Stomach (tissue), 9 donors: ENCODE data around the gene PRKCG. TPM values are rescaled to one million over a fixed set of nuclear protein-coding genes. Genes with fewer than 3 reads are reported as not detected.

Experiments
- DNase-seq, 2 donors: peaks; one replicate each; pipeline versions ENCODE4 v3.0.0 to v3.0.0-alpha.2; 2013 to 2019
- H3K27ac ChIP-seq, 5 donors: fragments of 200-600 bp in 4 of 5; sonication (generic) in 4 of 5; one replicate each; pipeline ENCODE4 v1.5.1; 2013 to 2019; ENCODE audit warnings: mild to moderate bottlenecking in 1 of 5, moderate library complexity in 1 of 5
- H3K27me3 ChIP-seq, 3 donors: fragments of 200-600 bp; sonication (generic); one replicate each; pipeline ENCODE4 v1.5.1; 2017 to 2019; ENCODE audit warnings: mixed run types in 1 of 3
- H3K36me3 ChIP-seq, 4 donors: fragments of 200-600 bp; sonication (generic); 1 replicate in 3 of 4; 2 replicates in 1 of 4; pipeline ENCODE4 v1.5.1; 2016 to 2019
- H3K4me1 ChIP-seq, 4 donors: fragments of 200-600 bp; sonication (generic); one replicate each; pipeline ENCODE4 v1.5.1; 2016 to 2019
- H3K4me3 ChIP-seq, 4 donors: fragments of 200-600 bp; sonication (generic) in 3 of 4; one replicate each; pipeline ENCODE4 v1.5.1; 2016 to 2019; ENCODE audit warnings: mild to moderate bottlenecking in 1 of 4
- H3K9me3 ChIP-seq, 4 donors: fragments of 200-600 bp; sonication (generic); one replicate each; pipeline ENCODE4 v1.5.1; 2016 to 2019
- CTCF ChIP-seq, 7 experiments: fragments of 450-650 bp in 4 of 7; fragments of 200-600 bp in 3 of 7; sonication (generic) in 3 of 7; IDR thresholded peaks; one replicate each; pipeline ENCODE4 v1.5.1; 2016 to 2019; ENCODE audit warnings: antibody characterized with exemption in 7 of 7, control low read depth in 2 of 7, mild to moderate bottlenecking in 1 of 7
- EP300 ChIP-seq: sonication (generic); formaldehyde crosslinking; IDR thresholded peaks from one replicate; pipeline ENCODE4 v1.6.1; 2017; ENCODE audit warnings: antibody characterized with exemption
- POLR2A ChIP-seq, 4 donors: fragments of 450-650 bp; IDR thresholded peaks; one replicate each; pipeline ENCODE4 v1.6.1; 2016; ENCODE audit warnings: antibody characterized with exemption in 4 of 4, control low read depth in 2 of 4, mild to moderate bottlenecking in 1 of 4, moderate library complexity in 1 of 4
- POLR2AphosphoS5 ChIP-seq, 3 donors: sonication (generic); formaldehyde crosslinking; IDR thresholded peaks; one replicate each; pipeline ENCODE4 v1.6.1; 2016; ENCODE audit warnings: antibody characterized with exemption in 3 of 3
- WGBS, 5 donors: extraction: QIAGEN DNeasy Blood & Tissue Kit in 3 of 5; methylation state at CpG; one replicate each; pipeline versions ENCODE4 v1.1.5 to v1.1.7; 2013 to 2018; 5-methylcytosine and 5-hydroxymethylcytosine counted together
- intact Hi-C: fragments of 100-400 bp; cut with DNase I; formaldehyde crosslinking; loops from one replicate; pipeline ENCODE4 v1.15.1; 2023; ENCODE audit warnings: low total_unique reads
- polyA plus RNA-seq, 3 donors: library from polyadenylated mRNA; stranded (reverse); fragments of 200-250 nt; gene quantifications; one replicate each; pipeline ENCODE4 v1.2.3, GENCODE V29; 2013
- total RNA-seq, 5 donors: library from RNA; depleted of rRNA; stranded (reverse); fragments of >200 nt; gene quantifications; one replicate each; pipeline versions ENCODE4 v1.1.0 to v1.2.3, GENCODE V29; 2014 to 2016
- donor health status: healthy with polysubstance abuse.
- donor health status: Bipolar disorder and iron deficiency.
- donor health status: healthy.

The PRKCG gene
- total and polyA plus RNA-seq, 8 donors = 0.25 to 0.30 TPM; not detected in 6

- intact Hi-C loops = no loop called here
- Histone ChIP-seq H3K9me3 (peaks cover 0 to 14% (median 11%) of the 10 kb centered on the region in 4 donors), H3K27me3 (peaks cover 18 to 88% (median 51%) of the 10 kb centered on the region in 3 donors), H3K27ac (no peak overlapping the region), H3K36me3 (no peaks in the 10 kb centered on the region), H3K4me1 (peaks cover 0 to 8% (median 0%) of the 10 kb centered on the region in 4 donors), H3K4me3 (no peak overlapping the region)
- WGBS, 5 donors = 6 to 10% (median 8%) methylated on average over 34 to 55 of the region's 55 CpGs
- DNase-seq = no peak
- TF ChIP-seq POLR2AphosphoS5 (IDR thresholded peaks at IDR 0.05) = no peak
- no peak for TF ChIP-seq EP300
- TF ChIP-seq POLR2A (IDR thresholded peaks at IDR 0.05) = no peak
- no peak for TF ChIP-seq CTCF (IDR thresholded peaks at IDR 0.05)
Measured at GRCh38 chr19:53942001-53942786, 60.2 kb downstream of the PRKCG start.

GRCh38 chr19:53944416-53944815 is 62.4 kb downstream of the PRKCG start:
- peaks cover 0 to 13% (median 10%) of the 10 kb centered on the region in 4 donors for H3K9me3 ChIP-seq
- H3K36me3 ChIP-seq = no peaks in the 10 kb centered on the region
- no peak overlapping the region for H3K4me3 ChIP-seq
- H3K27ac ChIP-seq = no peak overlapping the region
- WGBS, 5 donors = 70 to 87% (median 77%) methylated on average over 4 of the region's 4 CpGs
- H3K27me3 ChIP-seq = peaks cover 18 to 89% (median 54%) of the 10 kb centered on the region in 3 donors
- intact Hi-C loops = no loop called here
- DNase-seq = no peak
- H3K4me1 ChIP-seq = peaks cover 0 to 8% (median 0%) of the 10 kb centered on the region in 4 donors
- no peak for TF ChIP-seq CTCF (IDR thresholded peaks at IDR 0.05)
- no peak for TF ChIP-seq POLR2A (IDR thresholded peaks at IDR 0.05)
- TF ChIP-seq POLR2AphosphoS5 (IDR thresholded peaks at IDR 0.05) = no peak
- no peak for TF ChIP-seq EP300

GRCh38 chr19:53944933-53945332 is 62.9 kb downstream of the PRKCG start:
- DNase-seq = no peak
- TF ChIP-seq POLR2A (IDR thresholded peaks at IDR 0.05) (no peak), POLR2AphosphoS5 (IDR thresholded peaks at IDR 0.05) (no peak), CTCF (IDR thresholded peaks at IDR 0.05) (no peak), EP300 (no peak)
- intact Hi-C loops = no loop called here
- H3K27me3 ChIP-seq = peaks cover 18 to 89% (median 54%) of the 10 kb centered on the region in 3 donors
- peaks cover 0 to 9% (median 7%) of the 10 kb centered on the region in 4 donors for H3K9me3 ChIP-seq
- H3K36me3 ChIP-seq = no peaks in the 10 kb centered on the region
- H3K4me3 ChIP-seq = no peak overlapping the region
- peaks cover 0 to 8% (median 0%) of the 10 kb centered on the region in 4 donors for H3K4me1 ChIP-seq
- no peak overlapping the region for H3K27ac ChIP-seq
- 84 to 93% (median 90%) methylated on average over 4 of the region's 4 CpGs for WGBS, 5 donors

- peaks cover 18 to 87% (median 52%) of the 10 kb centered on the region in 3 donors for H3K27me3 ChIP-seq
- H3K4me1 ChIP-seq = peaks cover 0 to 8% (median 0%) of the 10 kb centered on the region in 4 donors
- H3K27ac ChIP-seq = no peak overlapping the region
- no peaks in the 10 kb centered on the region for H3K36me3 ChIP-seq
- peaks cover 0 to 9% (median 7%) of the 10 kb centered on the region in 4 donors for H3K9me3 ChIP-seq
- WGBS, 5 donors = 31 to 48% (median 41%) methylated on average over 9 of the region's 9 CpGs
- TF ChIP-seq POLR2AphosphoS5 (IDR thresholded peaks at IDR 0.05) (no peak), POLR2A (IDR thresholded peaks at IDR 0.05) (no peak), EP300 (no peak), CTCF (IDR thresholded peaks at IDR 0.05) (no peak)
- intact Hi-C loops = no loop called here
- DNase-seq = no peak
- H3K4me3 ChIP-seq = no peak overlapping the region
Measured at GRCh38 chr19:53945441-53945840, 63.4 kb downstream of the PRKCG start.
